CD14-positive monocyte (primary cell): Measurements from ENCODE around the gene RAB3D. TPM values are rescaled to one million over a fixed set of nuclear protein-coding genes. Genes with fewer than 3 reads are reported as not detected.

ENCODE experiments used
- DNase-seq, 3 donors: peaks; one replicate each; pipeline ENCODE4 v3.0.0-alpha.2; 2011 to 2022
- H2AFZ ChIP-seq: 2 replicates; pipeline ENCODE4 v1.6.0; 2012; ENCODE audit warnings: mild to moderate bottlenecking, low read depth, low read length, inconsistent platforms; ENCODE audit not compliant: insufficient read depth, poor library complexity, severe bottlenecking
- H3K27ac ChIP-seq, 2 donors: 1 replicate in 1 of 2; 2 replicates in 1 of 2; pipeline ENCODE4 v1.5.1; 2012 to 2013; ENCODE audit warnings: low read length in 2 of 2, control low read depth in 1 of 2, inconsistent platforms in 1 of 2, low read depth in 1 of 2, mild to moderate bottlenecking in 1 of 2
- H3K27me3 ChIP-seq, 2 donors: one replicate each; pipeline versions ENCODE4 v1.6.0 to v1.6.1; 2011 to 2013; ENCODE audit warnings: low read length in 2 of 2; ENCODE audit not compliant: control insufficient read depth in 2 of 2, insufficient read depth in 2 of 2
- H3K36me3 ChIP-seq, 2 donors: replicated peaks in 1 of 2; 1 replicate in 1 of 2; 2 replicates in 1 of 2; pipeline versions ENCODE4 v1.5.1 to v1.6.1; 2012 to 2013; ENCODE audit warnings: low read length in 2 of 2, control low read depth in 1 of 2, inconsistent platforms in 1 of 2, mild to moderate bottlenecking in 1 of 2; ENCODE audit not compliant: insufficient read depth in 2 of 2, control insufficient read depth in 1 of 2
- H3K4me1 ChIP-seq, 2 donors: 1 replicate in 1 of 2; 2 replicates in 1 of 2; pipeline versions ENCODE4 v1.5.1 to v1.6.1; 2012 to 2013; ENCODE audit warnings: low read length in 2 of 2, control low read depth in 1 of 2, inconsistent platforms in 1 of 2, mild to moderate bottlenecking in 1 of 2, moderate library complexity in 1 of 2; ENCODE audit not compliant: insufficient read depth in 2 of 2, control insufficient read depth in 1 of 2
- H3K4me2 ChIP-seq: replicated peaks from 2 replicates; pipeline ENCODE3; 2012; ENCODE audit warnings: low read length, moderate library complexity, mild to moderate bottlenecking; ENCODE audit not compliant: poor library complexity, severe bottlenecking; ENCODE audit errors: extremely low read depth
- H3K4me3 ChIP-seq, 3 experiments: fragments of 200-600 bp in 1 of 3; sonication (generic) in 1 of 3; replicated peaks in 1 of 3; 1 replicate in 2 of 3; 2 replicates in 1 of 3; pipeline ENCODE4 v1.5.1; 2011 to 2013; ENCODE audit warnings: low read length in 3 of 3, mild to moderate bottlenecking in 3 of 3, control low read depth in 2 of 3, low read depth in 2 of 3, inconsistent platforms in 1 of 3, moderate library complexity in 1 of 3
- H3K79me2 ChIP-seq: 2 replicates; pipeline ENCODE4 v1.6.0; 2012; ENCODE audit warnings: mild to moderate bottlenecking, control low read depth, inconsistent platforms, low read length, moderate library complexity; ENCODE audit not compliant: insufficient read depth
- H3K9ac ChIP-seq: 2 replicates; pipeline ENCODE4 v1.6.0; 2017; ENCODE audit warnings: low read length, mild to moderate bottlenecking; ENCODE audit not compliant: insufficient read depth, poor library complexity, severe bottlenecking
- H3K9me3 ChIP-seq, 2 donors: replicated peaks in 1 of 2; 1 replicate in 1 of 2; 2 replicates in 1 of 2; pipeline versions ENCODE4 v1.5.1 to v1.6.1; 2012 to 2013; ENCODE audit warnings: low read length in 2 of 2, control low read depth in 1 of 2; ENCODE audit not compliant: control insufficient read depth in 1 of 2, insufficient read depth in 1 of 2
- H4K20me1 ChIP-seq: 2 replicates; pipeline ENCODE4 v1.6.0; 2012; ENCODE audit warnings: mild to moderate bottlenecking, low read length, control low read depth, moderate library complexity; ENCODE audit not compliant: insufficient read depth
- H3K27ac Mint-ChIP-seq, 7 donors: one replicate each; pipeline ENCODE4 v1.8.0; 2020; ENCODE audit warnings: mild to moderate bottlenecking in 7 of 7, mixed read lengths in 7 of 7, moderate library complexity in 6 of 7, inconsistent platforms in 2 of 7
- H3K27me3 Mint-ChIP-seq, 3 donors: one replicate each; pipeline ENCODE4 v1.8.0; 2021 to 2022; ENCODE audit warnings: low read depth in 3 of 3, mild to moderate bottlenecking in 3 of 3, mixed read lengths in 3 of 3, moderate library complexity in 3 of 3, inconsistent platforms in 1 of 3
- H3K36me3 Mint-ChIP-seq, 2 donors: one replicate each; pipeline ENCODE4 v1.8.0; 2020; ENCODE audit warnings: mixed read lengths in 2 of 2, inconsistent platforms in 1 of 2, mild to moderate bottlenecking in 1 of 2
- H3K4me1 Mint-ChIP-seq: one replicate; pipeline ENCODE4 v1.8.0; 2020; ENCODE audit warnings: mild to moderate bottlenecking, mixed read lengths
- H3K4me3 Mint-ChIP-seq, 2 donors: one replicate each; pipeline ENCODE4 v1.8.0; 2020; ENCODE audit warnings: mild to moderate bottlenecking in 2 of 2, mixed read lengths in 2 of 2, moderate library complexity in 1 of 2
- H3K9me3 Mint-ChIP-seq, 7 donors: one replicate each; pipeline ENCODE4 v1.8.0; 2020 to 2022; ENCODE audit warnings: mixed read lengths in 7 of 7, mild to moderate bottlenecking in 6 of 7, moderate library complexity in 6 of 7, inconsistent platforms in 2 of 7
- WGBS: methylation state at CpG from one replicate; pipeline ENCODE4 v1.1.5; 2013; ENCODE audit warnings: missing lambda C conversion rate; ENCODE audit not compliant: insufficient coverage; 5-methylcytosine and 5-hydroxymethylcytosine counted together
- intact Hi-C, 2 donors: fragments of 100-400 bp; cut with micrococcal nuclease; formaldehyde crosslinking; loops; one replicate each; pipeline versions ENCODE4 v1.15.0 to v1.15.1; 2023
- polyA plus RNA-seq, 3 donors: library from polyadenylated mRNA; depleted of rRNA in 1 of 3; unstranded in 2 of 3; stranded (reverse) in 1 of 3; fragments of 300-500 nt in 2 of 3; fragments of >200 nt in 1 of 3; fragmentation: Illumina TruSeq in 2 of 3; gene quantifications; 1 replicate in 2 of 3; 2 replicates in 1 of 3; pipeline ENCODE4 v1.2.3, GENCODE V29; 2012 to 2021
- TF ChIP-seq, protein P1 (sequence below): fragments of 200-600 bp; IDR thresholded peaks from one replicate; pipeline ENCODE4 v1.8.0; 2022; ENCODE audit warnings: antibody characterized with exemption, mild to moderate bottlenecking

The RAB3D gene
- polyA plus RNA-seq, 3 donors, result 52.9 to 78.1 (median 60.8) TPM

DNA sequence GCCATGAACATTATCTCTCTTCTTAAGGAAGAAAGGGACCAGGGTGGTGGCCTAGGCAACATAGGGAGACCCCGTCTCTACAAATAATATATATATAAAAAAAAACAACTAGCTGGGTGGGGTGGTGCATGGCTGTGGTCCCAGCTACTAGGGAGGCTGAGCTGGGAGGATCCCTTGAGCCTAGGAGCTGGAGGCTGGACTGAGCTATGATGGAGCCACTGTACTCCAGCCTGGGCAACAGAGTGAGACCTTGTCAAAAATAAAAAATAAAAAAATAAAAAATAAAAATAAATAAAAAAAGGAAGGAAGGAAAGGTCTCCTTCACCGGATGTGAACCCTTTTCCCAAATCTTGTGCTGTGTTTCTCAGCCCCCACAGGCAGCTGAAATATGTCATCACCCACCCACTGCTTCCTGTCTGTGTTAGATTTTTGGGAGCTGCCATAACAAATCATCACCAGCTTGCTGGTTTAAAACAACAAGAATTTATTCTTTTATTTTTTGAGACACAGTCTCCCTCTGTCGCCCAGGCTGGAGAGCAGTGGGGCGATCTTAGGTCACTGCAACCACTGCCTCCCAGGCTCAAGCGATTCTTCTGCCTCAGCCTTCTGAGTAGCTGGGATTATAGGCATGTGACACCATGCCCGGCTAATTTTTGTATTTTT is 53.0 kb downstream of the RAB3D start:
- H3K4me1 Mint-ChIP-seq, result peaks cover 18% of the 10 kb centered on the region
- no peaks in the 10 kb centered on the region for H3K36me3 Mint-ChIP-seq
- no peak overlapping the region for H3K27ac Mint-ChIP-seq
- DNase-seq, result no peak
- Histone ChIP-seq H3K9ac (no peak overlapping the region), H2AFZ (no peak overlapping the region), H3K79me2 (no peaks in the 10 kb centered on the region), H3K36me3 (no peaks in the 10 kb centered on the region), H3K9me3 (no peaks in the 10 kb centered on the region), H3K4me1 (peaks cover 10 to 15% of the 10 kb centered on the region in 2 donors), H3K27me3 (peaks cover 14 to 48% of the 10 kb centered on the region in 2 donors), H3K27ac (no peak overlapping the region), H4K20me1 (no peaks in the 10 kb centered on the region), H3K4me3 (no peak overlapping the region), H3K4me2 (no peak overlapping the region)
- H3K27me3 Mint-ChIP-seq, result peaks cover 51 to 63% (median 61%) of the 10 kb centered on the region in 3 donors
- H3K9me3 Mint-ChIP-seq, result peaks cover 0 to 3% (median 0%) of the 10 kb centered on the region in 7 donors
- peak overlapping the region in 1 of 2 donors; percentile 69 for H3K4me3 Mint-ChIP-seq
- TF ChIP-seq, protein P1, sequence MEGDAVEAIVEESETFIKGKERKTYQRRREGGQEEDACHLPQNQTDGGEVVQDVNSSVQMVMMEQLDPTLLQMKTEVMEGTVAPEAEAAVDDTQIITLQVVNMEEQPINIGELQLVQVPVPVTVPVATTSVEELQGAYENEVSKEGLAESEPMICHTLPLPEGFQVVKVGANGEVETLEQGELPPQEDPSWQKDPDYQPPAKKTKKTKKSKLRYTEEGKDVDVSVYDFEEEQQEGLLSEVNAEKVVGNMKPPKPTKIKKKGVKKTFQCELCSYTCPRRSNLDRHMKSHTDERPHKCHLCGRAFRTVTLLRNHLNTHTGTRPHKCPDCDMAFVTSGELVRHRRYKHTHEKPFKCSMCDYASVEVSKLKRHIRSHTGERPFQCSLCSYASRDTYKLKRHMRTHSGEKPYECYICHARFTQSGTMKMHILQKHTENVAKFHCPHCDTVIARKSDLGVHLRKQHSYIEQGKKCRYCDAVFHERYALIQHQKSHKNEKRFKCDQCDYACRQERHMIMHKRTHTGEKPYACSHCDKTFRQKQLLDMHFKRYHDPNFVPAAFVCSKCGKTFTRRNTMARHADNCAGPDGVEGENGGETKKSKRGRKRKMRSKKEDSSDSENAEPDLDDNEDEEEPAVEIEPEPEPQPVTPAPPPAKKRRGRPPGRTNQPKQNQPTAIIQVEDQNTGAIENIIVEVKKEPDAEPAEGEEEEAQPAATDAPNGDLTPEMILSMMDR, result no peak
- intact Hi-C loops, result loop anchor here in 1 of 2 donors (5.0 kb wide), 1 partner anchor 161 kb away; no protein-coding TSS in a partner anchor
- 36% methylated on average over 3 of the region's 6 CpGs for WGBS

DNA sequence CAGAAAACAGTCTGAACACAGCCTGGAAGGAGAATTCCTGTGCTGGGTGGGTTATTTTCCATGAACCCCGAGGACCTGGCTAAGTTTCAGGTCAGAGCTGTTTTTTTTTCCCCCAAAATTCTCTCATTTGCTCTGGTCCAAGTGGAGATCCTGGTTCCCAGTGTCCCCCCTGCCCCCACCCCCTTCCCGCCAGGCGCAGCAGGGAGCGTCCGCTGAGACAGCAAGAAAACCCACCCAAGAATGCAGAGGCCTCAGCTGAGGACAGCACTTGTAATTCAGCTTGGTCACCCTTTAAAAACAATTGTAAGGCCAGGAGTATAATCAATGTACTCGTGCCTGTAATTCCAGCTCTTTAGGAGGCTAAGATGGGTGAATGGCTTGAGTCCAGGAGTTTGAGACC is 54.9 kb downstream of the RAB3D start:
- Mint-ChIP-seq H3K9me3 (peaks cover 0 to 5% (median 3%) of the 10 kb centered on the region in 7 donors), H3K4me3 (peak overlapping the region in 1 of 2 donors; percentile 39), H3K27me3 (peaks cover 59 to 72% (median 70%) of the 10 kb centered on the region in 3 donors), H3K36me3 (no peaks in the 10 kb centered on the region), H3K27ac (no peak overlapping the region), H3K4me1 (peaks cover 19% of the 10 kb centered on the region)
- H3K9me3 ChIP-seq, result no peaks in the 10 kb centered on the region
- H3K36me3 ChIP-seq, result no peaks in the 10 kb centered on the region
- intact Hi-C loops, result no loop called here
- H3K79me2 ChIP-seq, result no peaks in the 10 kb centered on the region
- no peak overlapping the region for H2AFZ ChIP-seq
- DNase-seq, result no peak
- H3K9ac ChIP-seq, result no peak overlapping the region
- H3K4me1 ChIP-seq, result peaks cover 14 to 17% of the 10 kb centered on the region in 2 donors
- H4K20me1 ChIP-seq, result no peaks in the 10 kb centered on the region
- H3K4me3 ChIP-seq, result no peak overlapping the region
- no peak overlapping the region for H3K4me2 ChIP-seq
- peaks cover 14 to 51% of the 10 kb centered on the region in 2 donors for H3K27me3 ChIP-seq
- H3K27ac ChIP-seq, result no peak overlapping the region
- 80% methylated on average over 1 of the region's 6 CpGs for whole genome bisulfite sequencing
- TF ChIP-seq, protein P1, result no peak
